ENCODE results near the gene SYT3.

- no peak for TF ChIP-seq CTCF (conservative IDR thresholded peaks at IDR 0.05; ENCODE audit: low read length)
- no peak for TF ChIP-seq EZH2phosphoT487 (IDR thresholded peaks at IDR 0.05; ENCODE audit: borderline replicate concordance, low read depth, low read length)
These were observed 27.6 kb upstream of the SYT3 start for GRCh38 chr19:50667177-50667758.

All from OCI-LY7 (cell line).